K562 (cell line): ENCODE results near the gene FEV. TPM values are rescaled to one million over a fixed set of nuclear protein-coding genes. Genes with fewer than 3 reads are reported as not detected.

Experiments
- polyA plus RNA-seq, 8 experiments: library from polyadenylated mRNA; depleted of rRNA in 4 of 8; stranded (reverse) in 5 of 8; unstranded in 3 of 8; fragments of >200 nt; fragmentation: Nextera tagmentation in 2 of 8; fragmentation: Illumina TruSeq in 1 of 8; extraction: Ambion mirVana in 2 of 8; extraction: Trizol in 1 of 8; gene quantifications; 2 replicates each; pipeline versions ENCODE4 v1.2.1 to v1.2.3, GENCODE V29; 2011 to 2014; ENCODE audit warnings: inconsistent platforms in 1 of 8, missing spikeins in 1 of 8
- total RNA-seq, 7 experiments: library from RNA; depleted of rRNA in 6 of 7; stranded (reverse); fragments of >200 nt in 6 of 7; fragmentation: Illumina TruSeq in 2 of 7; extraction: Trizol in 2 of 7; gene quantifications; 2 replicates each; pipeline versions ENCODE4 v1.2.1 to v1.2.3, GENCODE V29; 2011 to 2021; ENCODE audit warnings: low replicate concordance in 1 of 7
- TF ChIP-seq, protein P1 (sequence below), 2 experiments: fragments of 450-650 bp; formaldehyde crosslinking in 1 of 2; IDR thresholded peaks; 2 replicates each; pipeline versions ENCODE4 v1.4.0 to v1.6.1; 2014 to 2020; ENCODE audit warnings: mild to moderate bottlenecking in 2 of 2, borderline replicate concordance in 1 of 2, low read depth in 1 of 2

FEV gene
- total and polyA plus RNA-seq, 9 of the 15 experiments (the other 6 are each of a cell fraction or from before 2014, with no cell fraction given), result 0.08 to 1.6 (median 0.62) TPM; not detected in 1

DNA sequence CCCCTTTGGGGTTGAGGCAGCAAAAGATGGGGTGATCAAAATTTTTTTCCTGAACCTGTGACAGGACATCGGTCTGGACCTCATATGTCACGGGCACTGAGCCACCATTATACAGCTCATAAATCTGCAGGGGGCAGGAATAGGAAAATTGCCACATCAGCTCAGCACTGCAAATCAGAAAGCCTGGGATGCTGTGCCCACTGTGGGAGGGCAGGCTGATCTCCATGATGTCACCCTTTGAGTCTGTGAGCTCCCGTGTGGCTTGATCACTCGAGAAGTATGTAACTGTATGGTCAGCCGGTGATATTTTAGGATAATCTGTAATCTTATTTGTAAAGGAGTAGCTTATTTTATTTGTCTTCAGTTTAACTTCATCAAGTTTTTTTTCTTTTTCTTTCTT is 25.9 kb upstream of the FEV start (continued):
- TF ChIP-seq, protein P1, sequence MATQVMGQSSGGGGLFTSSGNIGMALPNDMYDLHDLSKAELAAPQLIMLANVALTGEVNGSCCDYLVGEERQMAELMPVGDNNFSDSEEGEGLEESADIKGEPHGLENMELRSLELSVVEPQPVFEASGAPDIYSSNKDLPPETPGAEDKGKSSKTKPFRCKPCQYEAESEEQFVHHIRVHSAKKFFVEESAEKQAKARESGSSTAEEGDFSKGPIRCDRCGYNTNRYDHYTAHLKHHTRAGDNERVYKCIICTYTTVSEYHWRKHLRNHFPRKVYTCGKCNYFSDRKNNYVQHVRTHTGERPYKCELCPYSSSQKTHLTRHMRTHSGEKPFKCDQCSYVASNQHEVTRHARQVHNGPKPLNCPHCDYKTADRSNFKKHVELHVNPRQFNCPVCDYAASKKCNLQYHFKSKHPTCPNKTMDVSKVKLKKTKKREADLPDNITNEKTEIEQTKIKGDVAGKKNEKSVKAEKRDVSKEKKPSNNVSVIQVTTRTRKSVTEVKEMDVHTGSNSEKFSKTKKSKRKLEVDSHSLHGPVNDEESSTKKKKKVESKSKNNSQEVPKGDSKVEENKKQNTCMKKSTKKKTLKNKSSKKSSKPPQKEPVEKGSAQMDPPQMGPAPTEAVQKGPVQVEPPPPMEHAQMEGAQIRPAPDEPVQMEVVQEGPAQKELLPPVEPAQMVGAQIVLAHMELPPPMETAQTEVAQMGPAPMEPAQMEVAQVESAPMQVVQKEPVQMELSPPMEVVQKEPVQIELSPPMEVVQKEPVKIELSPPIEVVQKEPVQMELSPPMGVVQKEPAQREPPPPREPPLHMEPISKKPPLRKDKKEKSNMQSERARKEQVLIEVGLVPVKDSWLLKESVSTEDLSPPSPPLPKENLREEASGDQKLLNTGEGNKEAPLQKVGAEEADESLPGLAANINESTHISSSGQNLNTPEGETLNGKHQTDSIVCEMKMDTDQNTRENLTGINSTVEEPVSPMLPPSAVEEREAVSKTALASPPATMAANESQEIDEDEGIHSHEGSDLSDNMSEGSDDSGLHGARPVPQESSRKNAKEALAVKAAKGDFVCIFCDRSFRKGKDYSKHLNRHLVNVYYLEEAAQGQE (IDR thresholded peaks at IDR 0.05; ENCODE audit: borderline replicate concordance), result no peak
- TF ChIP-seq, protein P1 (CRISPR knock-in tag; IDR thresholded peaks at IDR 0.05; ENCODE audit: low read depth), result no peak
